ENCODE results near the gene TNNT1. TPM values are rescaled to one million over a fixed set of nuclear protein-coding genes. Genes with fewer than 3 reads are reported as not detected.
"Not testable (repeated sequence)": the region's sequence is repeated elsewhere in the genome, so short reads cannot be mapped to it uniquely, and the experiment has no call there.

Gene TNNT1
- total and polyA plus RNA-seq, 4 donors, result 1.3 to 2.0 (median 1.4) TPM; not detected in 1

- no peaks in the 10 kb centered on the region for H3K36me3 ChIP-seq (ENCODE audit: control insufficient read depth in 1 of 2, insufficient read depth in 2 of 2, low read length in 1 of 2)
- intact Hi-C loops (cut with DNase I), result loop anchor here in 1 of 2 donors (10.0 kb wide), 1 partner anchor 1247 kb away; the partner anchor contains the start of gene MYADM
- no peak overlapping the region for H3K4me3 ChIP-seq (ENCODE audit: low read length in 2 of 2)
- H3K27ac ChIP-seq (ENCODE audit: low read depth in 1 of 2, low read length in 2 of 2), result peak overlapping the region in 1 of 2 donors; percentile 28
- H3K4me1 ChIP-seq (ENCODE audit: control insufficient read depth in 1 of 2, insufficient read depth in 2 of 2, low read length in 2 of 2), result no peaks in the 10 kb centered on the region
- no peak for DNase-seq
- 63 to 73% methylated on average over 21 of the region's 21 CpGs for WGBS, 2 donors
- H3K27me3 ChIP-seq (ENCODE audit: control insufficient read depth in 1 of 2, insufficient read depth in 2 of 2, low read length in 1 of 2), result no peaks in the 10 kb centered on the region
- ATAC-seq (ENCODE audit: low FRiP score), result no peak
- no peaks in the 10 kb centered on the region for H3K9me3 ChIP-seq (ENCODE audit: control insufficient read depth, low read length)
These were observed 37.7 kb downstream of the TNNT1 start for GRCh38 chr19:55111238-55111831.

- intact Hi-C loops (cut with DNase I), result loop anchor here in 1 of 2 donors (10.0 kb wide), 1 partner anchor 1245 kb away; the partner anchor contains the start of gene MYADM
- H3K36me3 ChIP-seq (ENCODE audit: control insufficient read depth in 1 of 2, insufficient read depth in 2 of 2, low read length in 1 of 2), result no peaks in the 10 kb centered on the region
These were observed 39.3 kb downstream of the TNNT1 start for GRCh38 chr19:55109527-55110291.

DNA sequence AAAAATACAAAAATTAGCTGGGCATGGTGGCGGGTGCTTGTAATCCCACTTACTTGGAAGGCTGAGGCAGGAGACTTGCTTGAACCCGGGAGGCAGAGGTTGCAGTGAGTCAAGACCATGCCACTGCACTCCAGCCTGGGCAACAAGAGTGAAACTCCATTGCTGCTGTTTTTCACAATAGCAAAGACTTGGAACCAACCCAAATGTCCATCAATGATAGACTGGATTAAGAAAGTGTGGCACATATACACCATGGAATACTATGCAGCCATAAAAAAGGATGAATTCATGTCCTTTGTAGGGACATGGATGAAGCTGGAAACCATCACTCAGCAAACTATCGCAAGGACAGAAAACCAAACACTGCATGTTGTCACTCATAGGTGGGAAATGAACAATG, 41.8 kb downstream of the TNNT1 start:
- H3K36me3 ChIP-seq (ENCODE audit: control insufficient read depth in 1 of 2, insufficient read depth in 2 of 2, low read length in 1 of 2); DNase-seq; intact Hi-C loops (cut with DNase I); H3K4me1 ChIP-seq (ENCODE audit: control insufficient read depth in 1 of 2, insufficient read depth in 2 of 2, low read length in 2 of 2); H3K27ac ChIP-seq (ENCODE audit: low read depth in 1 of 2, low read length in 2 of 2); H3K27me3 ChIP-seq (ENCODE audit: control insufficient read depth in 1 of 2, insufficient read depth in 2 of 2, low read length in 1 of 2); ATAC-seq (ENCODE audit: low FRiP score); H3K4me3 ChIP-seq (ENCODE audit: low read length in 2 of 2); H3K9me3 ChIP-seq (ENCODE audit: control insufficient read depth, low read length): not testable (repeated sequence)
- WGBS, 2 donors, result 96 to 99% methylated on average over 3 of the region's 3 CpGs

More at GRCh38 chr19:55109527-55110291, 39.3 kb downstream of the TNNT1 start:
- H3K9me3 ChIP-seq (ENCODE audit: control insufficient read depth, low read length), result no peaks in the 10 kb centered on the region
- ATAC-seq (ENCODE audit: low FRiP score) (no peak), DNase-seq (no peak)
- WGBS, 2 donors, result 70 to 73% methylated on average over 20 of the region's 20 CpGs
- no peaks in the 10 kb centered on the region for H3K4me1 ChIP-seq (ENCODE audit: control insufficient read depth in 1 of 2, insufficient read depth in 2 of 2, low read length in 2 of 2)
- no peaks in the 10 kb centered on the region for H3K27me3 ChIP-seq (ENCODE audit: control insufficient read depth in 1 of 2, insufficient read depth in 2 of 2, low read length in 1 of 2)
- no peak overlapping the region for H3K27ac ChIP-seq (ENCODE audit: low read depth in 1 of 2, low read length in 2 of 2)
- no peak overlapping the region for H3K4me3 ChIP-seq (ENCODE audit: low read length in 2 of 2)

GRCh38 chr19:55106591-55106990, 42.4 kb downstream of the TNNT1 start:
- intact Hi-C loops (cut with DNase I), result no loop called here
- WGBS, 2 donors, result 90 to 93% methylated on average over 6 of the region's 6 CpGs
- peaks cover 0 to 4% of the 10 kb centered on the region in 2 donors for H3K36me3 ChIP-seq (ENCODE audit: control insufficient read depth in 1 of 2, insufficient read depth in 2 of 2, low read length in 1 of 2)

GRCh38 chr19:55105237-55105636, 43.8 kb downstream of the TNNT1 start:
- 86 to 91% methylated on average over 2 of the region's 2 CpGs for WGBS, 2 donors
- H3K4me3 ChIP-seq (ENCODE audit: low read length in 2 of 2), result no peak overlapping the region
- H3K27ac ChIP-seq (ENCODE audit: low read depth in 1 of 2, low read length in 2 of 2), result no peak overlapping the region
- H3K4me1 ChIP-seq (ENCODE audit: control insufficient read depth in 1 of 2, insufficient read depth in 2 of 2, low read length in 2 of 2), result no peaks in the 10 kb centered on the region
- intact Hi-C loops (cut with DNase I), result no loop called here
- ATAC-seq (ENCODE audit: low FRiP score) (no peak), DNase-seq (no peak)
- no peaks in the 10 kb centered on the region for H3K9me3 ChIP-seq (ENCODE audit: control insufficient read depth, low read length)
- no peaks in the 10 kb centered on the region for H3K27me3 ChIP-seq (ENCODE audit: control insufficient read depth in 1 of 2, insufficient read depth in 2 of 2, low read length in 1 of 2)
- H3K36me3 ChIP-seq (ENCODE audit: control insufficient read depth in 1 of 2, insufficient read depth in 2 of 2, low read length in 1 of 2), result peaks cover 0 to 5% of the 10 kb centered on the region in 2 donors

More at GRCh38 chr19:55106591-55106990, 42.4 kb downstream of the TNNT1 start:
- ATAC-seq (ENCODE audit: low FRiP score) (no peak), DNase-seq (no peak)
- Histone ChIP-seq H3K4me3 (ENCODE audit: low read length in 2 of 2) (no peak overlapping the region), H3K27ac (ENCODE audit: low read depth in 1 of 2, low read length in 2 of 2) (no peak overlapping the region), H3K27me3 (ENCODE audit: control insufficient read depth in 1 of 2, insufficient read depth in 2 of 2, low read length in 1 of 2) (no peaks in the 10 kb centered on the region), H3K4me1 (ENCODE audit: control insufficient read depth in 1 of 2, insufficient read depth in 2 of 2, low read length in 2 of 2) (no peaks in the 10 kb centered on the region), H3K9me3 (ENCODE audit: control insufficient read depth, low read length) (no peaks in the 10 kb centered on the region)

GRCh38 chr19:55103190-55103589, 45.8 kb downstream of the TNNT1 start:
- Histone ChIP-seq H3K27me3 (ENCODE audit: control insufficient read depth in 1 of 2, insufficient read depth in 2 of 2, low read length in 1 of 2) (no peaks in the 10 kb centered on the region), H3K4me3 (ENCODE audit: low read length in 2 of 2) (no peak overlapping the region), H3K4me1 (ENCODE audit: control insufficient read depth in 1 of 2, insufficient read depth in 2 of 2, low read length in 2 of 2) (no peaks in the 10 kb centered on the region), H3K27ac (ENCODE audit: low read depth in 1 of 2, low read length in 2 of 2) (no peak overlapping the region), H3K36me3 (ENCODE audit: control insufficient read depth in 1 of 2, insufficient read depth in 2 of 2, low read length in 1 of 2) (peaks cover 0 to 7% of the 10 kb centered on the region in 2 donors), H3K9me3 (ENCODE audit: control insufficient read depth, low read length) (no peaks in the 10 kb centered on the region)
- no peak for ATAC-seq (ENCODE audit: low FRiP score)
- intact Hi-C loops (cut with DNase I), result no loop called here
- 98 to 99% methylated on average over 9 of the region's 9 CpGs for WGBS, 2 donors
- no peak for DNase-seq

DNA sequence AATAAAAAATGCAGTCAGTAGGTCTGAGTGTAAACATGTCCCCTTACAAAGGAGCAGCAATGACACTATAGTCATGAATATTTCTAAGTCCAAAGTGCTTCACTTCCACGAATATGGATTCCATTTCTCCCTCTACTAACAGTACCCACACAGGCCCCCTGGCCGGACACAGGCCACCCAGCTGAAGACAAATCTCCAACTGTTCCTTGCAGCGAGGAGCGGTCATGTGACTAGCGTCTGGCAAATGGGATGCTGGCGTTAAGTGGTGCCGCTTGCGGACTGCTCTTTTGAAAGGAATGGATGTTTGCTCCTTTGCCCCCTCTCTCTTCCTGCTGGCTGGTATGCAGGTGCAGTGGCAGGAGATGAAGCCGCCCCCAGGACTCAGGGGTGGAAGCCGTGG, 47.7 kb downstream of the TNNT1 start:
- no peak overlapping the region for H3K27ac ChIP-seq (ENCODE audit: low read depth in 1 of 2, low read length in 2 of 2)
- 83 to 85% methylated on average over 10 of the region's 10 CpGs for WGBS, 2 donors
- intact Hi-C loops (cut with DNase I), result no loop called here
- peaks cover 0 to 7% of the 10 kb centered on the region in 2 donors for H3K36me3 ChIP-seq (ENCODE audit: control insufficient read depth in 1 of 2, insufficient read depth in 2 of 2, low read length in 1 of 2)
- no peaks in the 10 kb centered on the region for H3K9me3 ChIP-seq (ENCODE audit: control insufficient read depth, low read length)
- H3K4me1 ChIP-seq (ENCODE audit: control insufficient read depth in 1 of 2, insufficient read depth in 2 of 2, low read length in 2 of 2), result no peaks in the 10 kb centered on the region
- no peak overlapping the region for H3K4me3 ChIP-seq (ENCODE audit: low read length in 2 of 2)
- H3K27me3 ChIP-seq (ENCODE audit: control insufficient read depth in 1 of 2, insufficient read depth in 2 of 2, low read length in 1 of 2), result no peaks in the 10 kb centered on the region
- ATAC-seq (ENCODE audit: low FRiP score) (no peak), DNase-seq (no peak)

- DNase-seq, result peak in 1 of 2 donors; percentile 12
- Histone ChIP-seq H3K4me1 (ENCODE audit: control insufficient read depth in 1 of 2, insufficient read depth in 2 of 2, low read length in 2 of 2) (no peaks in the 10 kb centered on the region), H3K4me3 (ENCODE audit: low read length in 2 of 2) (no peak overlapping the region), H3K9me3 (ENCODE audit: control insufficient read depth, low read length) (no peaks in the 10 kb centered on the region), H3K27me3 (ENCODE audit: control insufficient read depth in 1 of 2, insufficient read depth in 2 of 2, low read length in 1 of 2) (no peaks in the 10 kb centered on the region), H3K36me3 (ENCODE audit: control insufficient read depth in 1 of 2, insufficient read depth in 2 of 2, low read length in 1 of 2) (peaks cover 0 to 12% of the 10 kb centered on the region in 2 donors), H3K27ac (ENCODE audit: low read depth in 1 of 2, low read length in 2 of 2) (no peak overlapping the region)
- ATAC-seq (ENCODE audit: low FRiP score), result peak; percentile 12
- 79 to 81% methylated on average over 27 of the region's 27 CpGs for WGBS, 2 donors
- intact Hi-C loops (cut with DNase I), result no loop called here
These were observed 49.2 kb downstream of the TNNT1 start for GRCh38 chr19:55099557-55100506.

Data from aorta (tissue), 5 donors.